Activated gamma-delta T cell treated with Interleukin-2 at 50 U/mL for 16 hours (primary cell): ENCODE results near the gene HES2.
A peak's percentile ranks its signal among the peaks of the same experiment; 100 is the strongest.
"Not testable (repeated sequence)": the region's sequence is repeated elsewhere in the genome, so short reads cannot be mapped to it uniquely, and the experiment has no call there.

Experiments
- DNase-seq: peaks from one replicate; pipeline ENCODE4 v3.0.0-alpha.2; 2020

Gene HES2

GRCh38 chr1:6419804-6420453, at the start of gene HES2:
Gene HES2, minus strand, starts transcription at chr1:6419919. Its CDS starts 99 bp downstream, at chr1:6419820.
- DNase-seq: no peak

GRCh38 chr1:6468729-6469461, 49.2 kb upstream of the HES2 start:
- DNase-seq: no peak

- no peak for DNase-seq
Observed at GRCh38 chr1:6467744-6468688, 48.3 kb upstream of the HES2 start.

- no peak for DNase-seq
Observed at GRCh38 chr1:6467224-6467623, 47.5 kb upstream of the HES2 start.

GRCh38 chr1:6466751-6467150, 47.0 kb upstream of the HES2 start:
- no peak for DNase-seq

- DNase-seq: peak; percentile 45
Observed at GRCh38 chr1:6466023-6466422, 46.3 kb upstream of the HES2 start, which contains the start of gene TNFRSF25. Gene TNFRSF25, minus strand, starts transcription at chr1:6466173. Its CDS starts 66 bp downstream, at chr1:6466107.

- DNase-seq: peak; percentile 41
Observed at GRCh38 chr1:6465461-6466005, 45.8 kb upstream of the HES2 start.

GRCh38 chr1:6464915-6465314, 45.2 kb upstream of the HES2 start:
- DNase-seq: no peak

- no peak for DNase-seq
Observed at GRCh38 chr1:6464514-6464836, 44.8 kb upstream of the HES2 start.

- DNase-seq: no peak
Observed at GRCh38 chr1:6463120-6463412, 43.3 kb upstream of the HES2 start.

GRCh38 chr1:6462412-6463119, 42.8 kb upstream of the HES2 start:
- no peak for DNase-seq

- no peak for DNase-seq
Observed at GRCh38 chr1:6461538-6462411, 42.1 kb upstream of the HES2 start.

GRCh38 chr1:6461051-6461530, 41.4 kb upstream of the HES2 start:
- DNase-seq: no peak

- peak; percentile 90 for DNase-seq
Observed at GRCh38 chr1:6460301-6461050, 40.8 kb upstream of the HES2 start.

- DNase-seq: peak; percentile 57
Observed at GRCh38 chr1:6459850-6460265, 40.1 kb upstream of the HES2 start.

- DNase-seq: no peak
Observed at GRCh38 chr1:6456800-6457466, 37.2 kb upstream of the HES2 start.

GRCh38 chr1:6455752-6456520, 36.2 kb upstream of the HES2 start:
- DNase-seq: not testable (repeated sequence)

- DNase-seq: no peak
Observed at GRCh38 chr1:6454856-6455751, 35.4 kb upstream of the HES2 start.
